IPS DF 4.7 (cell line): ENCODE measurements around the gene ATF6.
"Not testable (repeated sequence)": the region's sequence is repeated elsewhere in the genome, so short reads cannot be mapped to it uniquely, and the experiment has no call there.

Source experiments
- DNase-seq: peaks from one replicate; pipeline ENCODE4 v3.0.0-alpha.2; 2013; ENCODE audit warnings: low spot score; ENCODE audit errors: extremely low read depth

Gene ATF6, protein sequence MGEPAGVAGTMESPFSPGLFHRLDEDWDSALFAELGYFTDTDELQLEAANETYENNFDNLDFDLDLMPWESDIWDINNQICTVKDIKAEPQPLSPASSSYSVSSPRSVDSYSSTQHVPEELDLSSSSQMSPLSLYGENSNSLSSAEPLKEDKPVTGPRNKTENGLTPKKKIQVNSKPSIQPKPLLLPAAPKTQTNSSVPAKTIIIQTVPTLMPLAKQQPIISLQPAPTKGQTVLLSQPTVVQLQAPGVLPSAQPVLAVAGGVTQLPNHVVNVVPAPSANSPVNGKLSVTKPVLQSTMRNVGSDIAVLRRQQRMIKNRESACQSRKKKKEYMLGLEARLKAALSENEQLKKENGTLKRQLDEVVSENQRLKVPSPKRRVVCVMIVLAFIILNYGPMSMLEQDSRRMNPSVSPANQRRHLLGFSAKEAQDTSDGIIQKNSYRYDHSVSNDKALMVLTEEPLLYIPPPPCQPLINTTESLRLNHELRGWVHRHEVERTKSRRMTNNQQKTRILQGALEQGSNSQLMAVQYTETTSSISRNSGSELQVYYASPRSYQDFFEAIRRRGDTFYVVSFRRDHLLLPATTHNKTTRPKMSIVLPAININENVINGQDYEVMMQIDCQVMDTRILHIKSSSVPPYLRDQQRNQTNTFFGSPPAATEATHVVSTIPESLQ

DNA sequence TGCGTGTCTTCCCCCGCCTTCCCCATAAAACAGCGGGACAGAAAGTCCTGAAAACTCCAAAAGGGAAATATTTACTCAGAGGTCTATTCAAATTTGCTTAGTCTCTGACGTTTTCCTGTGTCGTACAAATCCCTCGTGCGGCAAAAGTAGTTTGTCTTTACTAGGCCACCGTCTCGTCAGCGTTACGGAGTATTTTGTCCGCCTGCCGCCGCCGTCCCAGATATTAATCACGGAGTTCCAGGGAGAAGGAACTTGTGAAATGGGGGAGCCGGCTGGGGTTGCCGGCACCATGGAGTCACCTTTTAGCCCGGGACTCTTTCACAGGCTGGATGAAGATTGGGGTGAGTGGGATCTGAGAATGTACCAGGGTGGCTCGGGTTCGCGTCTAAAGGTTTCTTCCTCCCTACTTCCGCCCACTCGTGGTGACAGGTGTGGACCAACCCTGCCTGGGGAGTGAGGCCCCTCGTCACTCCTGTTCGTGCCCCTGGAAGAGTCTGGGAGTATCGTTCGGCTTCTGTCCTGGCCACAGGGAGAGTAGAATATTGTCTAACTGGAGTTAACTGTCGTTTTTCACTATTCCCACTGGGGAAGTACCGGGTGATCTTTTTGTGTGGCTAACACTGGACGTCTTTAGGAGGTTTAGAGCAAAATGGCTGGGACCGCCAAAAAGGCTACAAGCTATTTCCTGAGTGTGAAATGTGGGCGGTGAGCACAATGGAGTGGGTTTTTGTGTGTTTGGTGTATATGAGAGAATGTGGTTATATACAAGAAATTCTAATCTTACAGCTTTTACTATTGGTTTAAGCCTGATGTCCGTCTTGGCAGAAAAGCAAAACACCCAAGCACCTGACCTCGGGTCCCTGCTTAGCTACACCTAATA lies at the start of gene ATF6:
Gene ATF6, plus strand, starts transcription at position 219 of the 880 bp plus-strand sequence. Its CDS starts 41 bp downstream, at position 260.
- DNase-seq = no peak

DNA sequence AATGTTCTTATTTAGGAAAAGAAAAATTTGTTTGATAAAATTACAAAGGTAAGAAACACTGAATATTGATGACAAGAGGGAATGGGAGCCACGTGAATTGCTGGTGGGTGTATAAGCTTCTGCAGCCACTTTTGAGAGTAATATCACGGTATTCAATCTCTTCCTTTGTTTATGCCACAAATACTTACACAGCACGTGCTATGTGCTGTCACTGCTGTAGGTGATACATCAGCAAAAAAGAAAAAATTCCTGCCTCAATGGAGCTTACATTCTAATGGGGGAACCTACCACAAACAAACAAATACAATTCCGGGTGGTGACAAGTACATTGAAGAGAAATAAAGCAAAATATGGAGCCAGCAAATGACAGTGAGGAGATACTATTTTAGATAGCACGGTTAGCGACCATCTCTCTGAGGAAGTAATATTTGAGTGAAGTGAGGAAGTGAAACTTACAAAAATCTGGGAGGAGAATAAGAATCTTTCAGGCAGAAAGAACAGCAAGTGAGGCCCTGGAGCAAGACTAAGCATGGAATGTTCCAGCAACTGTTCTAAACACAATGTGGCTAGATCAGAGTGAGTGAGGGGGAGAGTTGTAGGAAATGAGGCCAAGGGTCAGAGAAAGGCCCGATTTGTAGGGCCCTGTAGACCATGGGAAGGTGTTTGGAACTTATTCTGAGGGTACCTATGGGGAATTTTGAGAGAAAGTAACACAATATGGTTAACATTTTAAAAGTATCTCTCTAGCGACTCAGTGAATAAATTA lies 47.4 kb upstream of the ATF6 start:
- no peak for DNase-seq

DNA sequence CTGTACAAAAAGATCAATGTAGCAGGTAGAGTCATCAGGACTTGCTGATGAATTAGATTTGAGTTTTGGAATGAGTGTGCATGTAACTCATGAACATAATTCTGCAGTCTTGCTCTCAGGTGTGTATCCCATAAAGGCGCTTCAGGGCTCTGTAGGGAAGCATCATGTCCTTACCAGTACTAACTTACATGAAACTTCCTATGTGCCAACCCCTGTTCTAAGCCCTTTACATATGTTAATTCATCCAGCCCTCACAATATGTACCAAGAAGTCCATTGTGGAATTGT lies 46.9 kb upstream of the ATF6 start:
- no peak for DNase-seq

DNA sequence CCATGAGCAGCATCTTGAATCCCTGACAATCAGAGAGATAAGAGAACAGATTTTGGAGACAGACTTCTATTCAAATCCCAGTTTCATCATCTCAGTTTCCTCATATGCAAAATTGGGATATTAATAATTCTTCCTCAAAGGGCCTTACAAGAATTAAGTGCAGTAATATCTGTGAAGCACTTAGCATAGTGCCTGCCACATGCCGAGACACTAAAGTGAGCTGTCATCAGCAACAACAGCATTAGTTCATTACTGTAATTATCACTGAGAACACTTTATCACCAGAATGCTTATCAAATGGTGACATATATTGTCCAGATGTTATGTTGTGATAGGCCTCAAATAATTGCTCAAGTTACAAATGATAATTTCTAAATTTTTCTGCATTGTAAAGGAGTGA lies 45.7 kb upstream of the ATF6 start:
- no peak for DNase-seq

DNA sequence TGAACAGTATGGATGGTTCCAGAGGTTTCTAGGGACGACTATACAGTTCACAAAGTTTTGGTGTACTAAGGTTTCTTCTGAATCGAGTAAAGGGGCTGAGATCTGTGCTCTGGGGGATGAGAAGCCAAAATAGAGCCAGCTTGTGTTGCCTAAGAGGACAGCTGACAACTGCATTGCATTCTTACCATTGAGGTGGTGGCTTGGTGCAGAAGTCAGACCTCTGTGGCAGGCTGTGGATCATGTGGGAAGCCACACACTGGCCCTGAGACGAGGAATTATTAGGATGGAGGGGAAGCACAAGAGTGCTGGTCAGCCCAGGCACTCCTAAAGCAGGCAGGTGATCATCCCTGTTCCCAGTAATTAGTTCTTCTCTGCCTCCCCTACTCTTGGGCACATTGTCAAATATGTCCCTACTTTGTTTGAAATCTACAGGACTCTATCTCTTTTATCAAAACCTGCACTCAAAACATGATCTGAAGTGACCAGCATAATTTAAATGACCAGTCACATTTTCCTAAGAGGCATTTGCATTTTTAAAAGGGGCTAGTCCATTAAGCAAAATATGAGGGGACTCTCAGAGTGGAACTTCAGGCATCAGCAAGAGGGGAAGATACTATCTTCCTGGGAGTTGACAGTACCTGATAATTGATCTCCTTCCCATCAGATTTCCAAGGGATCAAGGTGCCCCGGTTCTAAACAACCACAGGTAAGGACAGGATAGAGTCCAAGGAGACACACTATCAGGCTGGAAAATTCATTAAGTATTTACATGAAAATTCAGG lies 45.0 kb upstream of the ATF6 start, which contains the start of gene FCRLB:
Gene FCRLB, plus strand, starts transcription at position 589 of the 782 bp plus-strand sequence. CDS start 1,129 bp downstream, outside the sequence.
- no peak for DNase-seq

DNA sequence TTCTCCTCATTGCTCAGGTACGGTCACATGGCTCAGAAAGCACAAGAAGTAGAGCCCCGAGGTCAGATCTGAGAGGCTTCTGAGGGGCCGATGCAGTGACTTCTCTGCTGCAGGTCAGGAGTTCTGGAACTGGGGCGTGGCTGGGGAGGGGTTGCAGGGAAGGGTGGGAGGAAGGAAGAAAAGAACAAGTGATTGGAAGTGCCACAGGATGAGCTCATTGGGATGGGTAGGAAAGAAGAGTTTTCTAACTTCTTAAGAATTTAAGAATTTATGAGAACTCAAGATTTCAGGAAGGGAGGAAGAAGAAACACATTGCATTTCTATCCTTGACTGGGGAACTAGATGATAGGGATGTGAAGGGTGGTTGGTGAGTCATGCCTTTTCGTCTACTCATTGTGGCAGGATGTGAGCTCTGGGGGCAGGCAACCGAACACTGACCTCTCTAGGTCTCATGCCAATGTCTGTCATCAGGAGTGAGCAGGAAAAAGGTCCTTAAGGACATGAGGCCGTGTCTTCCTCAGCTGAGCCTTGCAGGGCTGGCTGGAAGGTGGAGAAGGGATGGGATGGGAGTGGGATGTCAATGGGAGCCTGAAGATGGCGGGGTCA lies 44.3 kb upstream of the ATF6 start:
- DNase-seq = no peak

DNA sequence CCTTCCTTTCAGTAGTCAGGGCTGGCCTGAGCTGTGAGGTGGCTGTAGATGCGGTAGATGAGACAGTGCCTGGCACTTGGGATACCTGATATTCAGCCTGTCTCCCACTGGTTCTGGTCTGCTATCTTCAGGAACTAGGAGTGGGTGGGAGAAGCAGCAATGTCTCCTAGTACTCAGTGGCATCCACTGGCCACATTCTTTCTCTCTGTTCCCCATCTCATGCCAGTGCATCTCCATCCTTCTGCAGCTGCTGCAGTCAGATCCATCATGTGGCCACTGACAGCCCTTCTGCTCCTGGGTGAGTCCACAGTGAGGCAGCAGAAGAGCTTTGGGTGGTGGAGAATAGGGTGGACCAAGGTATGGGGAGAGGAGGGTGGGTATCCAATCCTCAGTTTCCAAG lies 43.7 kb upstream of the ATF6 start:
- DNase-seq = no peak

DNA sequence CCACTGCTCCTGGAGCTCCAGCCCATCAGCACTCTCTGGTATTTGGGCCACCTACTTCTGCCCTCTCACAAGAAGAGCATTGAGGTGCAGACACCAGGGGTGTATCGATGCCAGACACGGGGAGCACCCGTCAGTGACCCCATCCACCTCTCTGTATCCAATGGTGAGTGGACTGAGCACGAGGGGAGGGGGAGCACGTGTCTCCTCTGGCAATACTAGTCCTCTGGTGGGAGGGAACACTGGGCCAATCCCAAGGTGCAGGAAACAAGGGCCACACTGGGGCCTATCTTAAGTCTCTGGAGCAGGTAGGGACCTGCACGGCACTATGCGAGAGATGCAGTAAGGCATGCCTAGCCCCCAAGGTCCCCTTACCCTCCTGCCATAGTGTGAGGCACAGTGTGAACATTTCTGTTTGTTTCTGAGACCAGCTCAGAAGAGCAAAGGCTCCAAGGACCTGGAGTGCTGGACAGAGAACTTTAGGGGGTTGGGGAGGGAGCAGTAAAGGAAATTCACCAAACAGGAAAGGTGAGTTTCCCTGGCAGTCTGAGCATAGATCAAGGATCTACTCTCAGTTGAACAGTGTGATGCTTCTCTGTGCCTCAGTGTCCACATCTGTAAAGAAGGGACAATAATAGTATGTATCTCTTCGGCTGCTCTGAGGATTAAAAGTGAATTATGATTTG lies 42.5 kb upstream of the ATF6 start:
- no peak for DNase-seq

DNA sequence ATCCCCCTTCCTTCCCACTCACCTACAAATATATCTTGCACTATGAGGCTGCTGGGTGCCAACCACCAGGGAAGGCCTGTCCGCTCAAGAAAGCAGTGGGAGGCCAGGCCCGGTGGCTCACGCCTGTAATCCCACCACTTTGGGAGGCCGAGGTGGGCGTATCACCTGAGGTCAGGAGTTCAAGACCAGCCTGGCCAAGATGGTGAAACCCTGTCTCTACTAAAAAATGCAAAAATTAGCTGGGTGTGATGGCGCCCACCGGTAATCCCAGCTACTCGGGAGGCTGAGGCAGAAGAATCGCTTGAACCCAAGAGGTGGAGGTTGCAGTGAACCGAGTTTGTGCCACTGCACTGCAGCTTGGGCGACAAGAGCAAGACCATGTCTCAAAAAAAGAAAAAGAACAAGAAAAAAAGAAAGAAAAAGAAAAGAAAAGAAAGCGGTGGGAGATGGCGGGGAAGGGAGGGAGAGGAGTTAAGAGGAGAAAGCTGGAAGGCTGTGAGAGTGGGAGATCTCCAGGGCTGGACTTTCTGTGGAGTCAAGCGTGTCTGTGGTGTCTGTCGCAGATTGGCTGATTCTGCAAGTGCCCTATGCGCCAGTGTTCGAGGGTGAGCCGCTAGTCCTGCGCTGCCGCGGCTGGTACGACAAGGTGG lies 40.7 kb upstream of the ATF6 start:
- DNase-seq = not testable (repeated sequence)

DNA sequence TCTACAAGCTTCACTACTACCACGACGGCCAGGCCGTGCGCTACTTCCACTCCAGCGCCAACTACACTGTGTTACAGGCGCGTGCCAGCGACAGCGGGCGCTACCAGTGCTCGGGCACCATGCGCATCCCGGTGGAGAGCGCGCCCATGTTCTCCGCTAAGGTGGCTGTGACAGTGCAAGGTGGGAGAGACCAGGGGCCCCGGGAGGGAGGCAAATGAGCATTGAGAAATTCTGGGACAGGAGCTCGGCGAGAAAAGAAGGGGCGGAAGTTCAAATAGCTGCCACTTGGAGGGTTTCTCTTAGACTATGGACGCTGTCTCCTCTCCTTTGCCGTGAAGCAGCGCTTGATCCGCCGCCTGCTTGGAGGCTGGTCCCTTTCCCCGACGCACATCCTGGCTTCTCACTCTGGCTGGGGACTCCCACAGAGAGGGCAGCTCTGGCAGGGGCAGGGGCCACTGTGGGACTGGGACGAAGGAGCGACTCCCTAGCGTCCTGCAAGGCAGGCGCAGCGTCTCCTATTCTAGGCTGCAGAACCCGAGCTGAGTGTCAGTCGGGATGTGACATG lies 40.1 kb upstream of the ATF6 start:
- no peak for DNase-seq

DNA sequence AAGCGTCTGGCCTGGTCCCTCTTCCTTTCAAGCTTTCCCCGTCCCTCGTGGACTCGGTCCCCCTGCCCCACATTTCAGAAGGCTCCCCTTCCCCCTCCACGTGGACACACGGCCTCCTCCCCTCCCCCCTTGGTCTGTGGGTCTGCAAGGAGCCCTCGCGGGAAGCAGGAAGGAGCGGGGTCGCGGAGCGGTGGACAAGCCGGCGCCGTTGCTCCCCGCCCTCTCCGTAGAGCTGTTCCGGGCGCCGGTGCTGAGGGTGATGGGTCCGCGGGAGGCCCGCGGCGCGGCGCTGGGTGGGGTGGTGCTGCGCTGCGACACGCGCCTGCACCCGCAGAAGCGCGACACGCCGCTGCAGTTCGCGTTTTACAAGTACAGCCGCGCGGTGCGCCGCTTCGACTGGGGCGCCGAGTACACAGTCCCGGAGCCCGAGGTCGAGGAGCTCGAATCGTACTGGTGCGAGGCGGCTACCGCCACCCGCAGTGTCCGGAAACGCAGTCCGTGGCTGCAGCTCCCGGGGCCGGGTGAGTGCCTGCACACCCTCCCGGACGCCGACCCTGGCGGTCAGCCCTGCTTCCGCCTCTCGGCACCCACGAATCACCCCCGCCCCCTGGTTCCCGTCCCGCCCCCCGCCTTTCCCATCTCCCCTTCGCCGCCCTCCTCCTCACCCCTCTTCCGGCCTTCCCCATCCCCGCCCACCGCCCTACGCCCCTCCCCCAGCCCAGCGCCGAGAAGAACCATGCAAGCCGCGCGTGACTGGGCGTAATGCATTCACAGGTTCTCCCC lies 39.5 kb upstream of the ATF6 start:
- DNase-seq = no peak

DNA sequence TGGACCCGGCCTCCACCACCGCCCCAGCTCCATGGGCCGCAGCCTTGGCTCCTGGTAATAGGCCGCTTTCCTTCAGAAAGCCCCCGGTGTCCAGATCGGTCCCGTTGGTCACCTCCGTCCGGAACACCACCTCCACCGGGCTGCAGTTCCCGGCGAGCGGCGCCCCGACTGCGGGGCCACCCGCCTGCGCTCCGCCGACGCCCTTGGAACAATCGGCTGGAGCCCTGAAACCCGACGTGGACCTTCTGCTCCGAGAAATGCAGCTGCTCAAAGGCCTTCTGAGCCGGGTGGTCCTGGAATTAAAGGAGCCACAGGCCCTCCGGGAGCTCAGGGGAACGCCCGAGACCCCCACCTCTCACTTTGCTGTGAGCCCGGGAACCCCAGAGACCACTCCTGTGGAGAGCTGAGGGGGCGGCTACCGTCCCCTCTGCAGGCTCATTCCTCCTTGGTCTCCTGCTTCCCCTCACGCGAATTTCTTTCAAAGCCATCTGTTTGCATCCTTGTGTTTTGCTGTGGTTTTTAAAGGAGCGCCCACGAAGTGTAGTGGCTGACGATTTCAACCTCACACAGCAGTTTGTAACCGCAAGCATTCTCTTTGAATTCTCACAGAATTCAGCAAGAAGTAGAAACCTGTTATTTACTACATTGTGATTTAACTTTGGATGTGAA lies 38.7 kb upstream of the ATF6 start:
- DNase-seq = no peak

DNA sequence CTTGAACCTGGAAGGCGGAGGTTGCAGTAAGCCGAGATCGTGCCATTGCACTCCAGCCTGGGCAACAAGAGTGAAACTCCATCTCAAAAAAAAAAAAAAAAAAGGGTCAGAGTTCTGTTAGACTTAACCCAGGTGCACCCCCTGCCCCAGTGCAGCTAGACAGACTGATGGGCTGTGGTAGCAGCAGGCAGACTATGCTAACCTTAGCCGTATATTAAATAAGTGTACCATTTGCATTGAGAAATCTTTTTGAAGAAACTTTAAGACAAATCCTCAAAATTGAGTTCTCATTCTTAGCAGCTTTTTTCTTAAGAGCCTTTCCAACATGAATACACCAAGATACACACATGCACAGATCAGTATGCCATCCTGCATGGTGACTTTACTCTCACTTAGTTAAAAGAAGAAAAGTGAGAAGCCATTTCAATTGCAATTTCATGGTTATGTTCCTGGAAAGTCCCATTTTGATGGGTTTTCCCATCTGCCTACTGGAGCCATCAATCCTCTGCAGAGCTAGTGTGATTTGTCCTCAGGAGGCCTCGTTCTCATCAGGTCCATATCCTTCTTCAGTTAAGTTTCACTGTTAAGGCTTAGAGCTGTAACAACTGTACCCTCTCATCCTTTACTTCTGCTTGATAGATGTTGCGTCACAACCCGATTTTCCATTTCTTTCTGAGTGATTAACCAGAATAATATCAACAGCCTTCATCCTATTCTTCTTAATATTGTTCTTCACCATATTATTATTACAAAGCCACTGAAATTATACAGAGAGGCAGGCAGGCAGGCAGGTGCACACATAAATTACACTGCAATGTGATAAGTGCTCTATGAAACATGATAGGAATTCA lies 37.5 kb upstream of the ATF6 start:
- DNase-seq = no peak

DNA sequence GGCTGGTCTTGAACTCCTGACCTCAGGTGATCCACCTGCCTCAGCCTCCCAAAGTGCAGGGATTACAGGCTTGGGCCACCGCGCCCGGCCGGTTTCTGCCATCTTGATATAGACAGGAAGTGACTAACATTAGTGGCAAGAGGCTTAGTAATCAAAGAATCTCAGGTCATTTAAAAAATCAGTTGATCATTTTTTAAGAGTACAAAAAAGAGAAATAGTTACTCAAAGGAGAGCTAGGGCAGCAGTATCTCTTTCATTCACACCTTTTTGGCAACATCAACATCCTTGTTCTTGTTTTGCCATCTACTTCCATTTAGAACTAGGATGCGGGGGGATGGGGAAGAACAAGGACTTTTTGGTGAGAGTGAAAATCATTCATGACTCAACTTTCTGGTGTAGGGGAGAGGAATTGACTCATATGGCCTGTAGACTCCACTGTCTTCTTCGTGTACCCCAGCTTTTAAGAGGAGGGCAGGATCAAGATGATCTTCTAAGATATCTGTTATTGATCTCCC lies 36.0 kb upstream of the ATF6 start:
- no peak for DNase-seq

DNA sequence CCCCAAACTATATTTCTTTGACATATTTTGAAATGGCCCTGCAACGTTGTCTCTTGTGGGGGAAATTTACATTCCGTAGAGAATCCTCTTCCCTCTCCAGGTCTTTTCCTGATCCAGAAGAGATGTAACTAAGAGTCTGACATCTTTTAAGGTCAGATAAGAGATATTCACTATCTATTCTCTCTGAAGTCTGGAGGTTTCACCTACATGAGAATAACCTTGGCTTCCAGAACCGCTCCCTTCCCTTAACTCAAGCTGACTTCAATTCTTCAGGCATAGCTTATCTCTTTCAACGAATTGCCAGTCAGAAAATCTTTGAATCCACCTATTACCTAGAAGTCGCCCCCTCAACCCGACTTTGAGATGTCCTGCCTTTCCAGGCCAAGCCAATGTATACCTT lies 34.9 kb upstream of the ATF6 start:
- DNase-seq = no peak
